Measurements from ENCODE around the gene MFN1. TPM values are rescaled to one million over a fixed set of nuclear protein-coding genes. Genes with fewer than 3 reads are reported as not detected.

MFN1 gene
- total RNA-seq, 2 experiments from 2014 or later, result 27.2 to 28.5 TPM

- Mint-ChIP-seq H3K27ac (peak within 1 kb of the TSS; percentile 92), H3K36me3 (peaks cover 9% of the 10 kb centered on the region), H3K9me3 (ENCODE audit: low read depth) (no peaks in the 10 kb centered on the region), H3K27me3 (peaks cover 12% of the 10 kb centered on the region), H3K4me1 (peaks cover 36% of the 10 kb centered on the region), H3K4me3 (peak within 1 kb of the TSS; percentile 88)
- CTCF ChIA-PET, result interaction anchor here (1.0 to 2.5 kb wide), 7 partner anchors 29 to 307 kb away, joined by 3 to 16 read pairs (median 4); partner anchors contain the start of genes ACTL6A and PIK3CA
- ATAC-seq (peak; percentile 83), DNase-seq (peak; percentile 87)
These were observed 25.0 kb upstream of the MFN1 start, which contains the start of gene ZNF639 for GRCh38 chr3:179322286-179323196. Gene ZNF639 (plus strand): TSS chr3:179323031. CDS start chr3:179328294, 5,263 bp downstream.

- CTCF ChIA-PET, result interaction anchor here (0.5 to 2.8 kb wide), 8 partner anchors 16 to 308 kb away, joined by 3 to 15 read pairs (median 3); partner anchors contain the start of gene PIK3CA
- peak overlapping the region; percentile 92 for H3K27ac Mint-ChIP-seq
- H3K4me1 Mint-ChIP-seq, result peaks cover 36% of the 10 kb centered on the region
- no peaks in the 10 kb centered on the region for H3K9me3 Mint-ChIP-seq (ENCODE audit: low read depth)
- peak; percentile 74 for DNase-seq
- peak overlapping the region; percentile 88 for H3K4me3 Mint-ChIP-seq
- H3K36me3 Mint-ChIP-seq, result peaks cover 9% of the 10 kb centered on the region
- peaks cover 8% of the 10 kb centered on the region for H3K27me3 Mint-ChIP-seq
- ATAC-seq, result peak; percentile 51
These were observed 24.1 kb upstream of the MFN1 start for GRCh38 chr3:179323197-179324110.

GRCh38 chr3:179324270-179324754 lies 23.2 kb upstream of the MFN1 start:
- peak overlapping the region; percentile 88 for H3K4me3 Mint-ChIP-seq
- H3K27ac Mint-ChIP-seq, result peak overlapping the region; percentile 92
- no peak for ATAC-seq
- CTCF ChIA-PET, result interaction anchor here (0.8 to 2.8 kb wide), 8 partner anchors 9 to 309 kb away, joined by 3 to 15 read pairs (median 4); partner anchors contain the start of genes ACTL6A and PIK3CA
- DNase-seq, result no peak
- H3K9me3 Mint-ChIP-seq (ENCODE audit: low read depth), result no peaks in the 10 kb centered on the region
- H3K4me1 Mint-ChIP-seq, result peaks cover 36% of the 10 kb centered on the region
- H3K36me3 Mint-ChIP-seq, result peaks cover 13% of the 10 kb centered on the region
- peaks cover 5% of the 10 kb centered on the region for H3K27me3 Mint-ChIP-seq

GRCh38 chr3:179330438-179330837 lies 17.1 kb upstream of the MFN1 start:
- Mint-ChIP-seq H3K36me3 (peaks cover 47% of the 10 kb centered on the region), H3K27me3 (no peaks in the 10 kb centered on the region), H3K9me3 (ENCODE audit: low read depth) (no peaks in the 10 kb centered on the region), H3K27ac (no peak overlapping the region), H3K4me1 (peaks cover 5% of the 10 kb centered on the region), H3K4me3 (no peak overlapping the region)
- DNase-seq (no peak), ATAC-seq (no peak)
- CTCF ChIA-PET, result interaction anchor here (1.1 kb wide), 1 partner anchor 182 kb away, joined by 3 read pairs; no protein-coding TSS in a partner anchor

- H3K9me3 Mint-ChIP-seq (ENCODE audit: low read depth), result no peaks in the 10 kb centered on the region
- no peak for ATAC-seq
- CTCF ChIA-PET, result no interaction called here
- no peak overlapping the region for H3K4me3 Mint-ChIP-seq
- H3K36me3 Mint-ChIP-seq, result peaks cover 56% of the 10 kb centered on the region
- no peak overlapping the region for H3K27ac Mint-ChIP-seq
- H3K27me3 Mint-ChIP-seq, result no peaks in the 10 kb centered on the region
- DNase-seq, result no peak
- no peaks in the 10 kb centered on the region for H3K4me1 Mint-ChIP-seq
These were observed 15.3 kb upstream of the MFN1 start for GRCh38 chr3:179332240-179332639.

- no peak for ATAC-seq
- Mint-ChIP-seq H3K4me1 (no peaks in the 10 kb centered on the region), H3K9me3 (ENCODE audit: low read depth) (no peaks in the 10 kb centered on the region), H3K4me3 (no peak overlapping the region), H3K27me3 (no peaks in the 10 kb centered on the region), H3K27ac (peak overlapping the region; percentile 19), H3K36me3 (peaks cover 60% of the 10 kb centered on the region)
- DNase-seq, result no peak
- CTCF ChIA-PET, result no interaction called here
These were observed 14.4 kb upstream of the MFN1 start for GRCh38 chr3:179333084-179333483.

GRCh38 chr3:179336345-179336929 lies 11.1 kb upstream of the MFN1 start:
- no peaks in the 10 kb centered on the region for H3K4me1 Mint-ChIP-seq
- H3K9me3 Mint-ChIP-seq (ENCODE audit: low read depth), result no peaks in the 10 kb centered on the region
- no peak overlapping the region for H3K27ac Mint-ChIP-seq
- no peaks in the 10 kb centered on the region for H3K27me3 Mint-ChIP-seq
- DNase-seq, result no peak
- H3K36me3 Mint-ChIP-seq, result peaks cover 46% of the 10 kb centered on the region
- CTCF ChIA-PET, result interaction anchor here (1.1 to 1.3 kb wide), 3 partner anchors 10 to 20 kb away, joined by 3 to 4 read pairs (median 3); no protein-coding TSS in a partner anchor
- no peak for ATAC-seq
- no peak overlapping the region for H3K4me3 Mint-ChIP-seq

- no peak for DNase-seq
- Mint-ChIP-seq H3K27ac (peak overlapping the region; percentile 90), H3K27me3 (no peaks in the 10 kb centered on the region), H3K36me3 (peaks cover 16% of the 10 kb centered on the region), H3K4me3 (peak overlapping the region; percentile 93), H3K4me1 (peaks cover 20% of the 10 kb centered on the region), H3K9me3 (ENCODE audit: low read depth) (no peaks in the 10 kb centered on the region)
- CTCF ChIA-PET, result interaction anchor here (1.0 to 1.1 kb wide), 2 partner anchors 28 to 208 kb away, joined by 3 read pairs; no protein-coding TSS in a partner anchor
- ATAC-seq, result no peak
These were observed 960 bp downstream of the MFN1 start for GRCh38 chr3:179348325-179349013.

GRCh38 chr3:179355996-179356395 lies 8.5 kb downstream of the MFN1 start:
- H3K27ac Mint-ChIP-seq, result no peak overlapping the region
- no peak for DNase-seq
- no peaks in the 10 kb centered on the region for H3K9me3 Mint-ChIP-seq (ENCODE audit: low read depth)
- peaks cover 6% of the 10 kb centered on the region for H3K4me1 Mint-ChIP-seq
- ATAC-seq, result no peak
- H3K27me3 Mint-ChIP-seq, result no peaks in the 10 kb centered on the region
- H3K36me3 Mint-ChIP-seq, result peaks cover 59% of the 10 kb centered on the region
- no peak overlapping the region for H3K4me3 Mint-ChIP-seq
- CTCF ChIA-PET, result interaction anchor here (1.3 kb wide), 1 partner anchor 25 kb away, joined by 3 read pairs; no protein-coding TSS in a partner anchor

GRCh38 chr3:179363332-179363731 lies 15.8 kb downstream of the MFN1 start:
- CTCF ChIA-PET, result interaction anchor here (1.6 kb wide), 1 partner anchor 28 kb away, joined by 3 read pairs; no protein-coding TSS in a partner anchor
- Mint-ChIP-seq H3K27ac (no peak overlapping the region), H3K4me3 (no peak overlapping the region), H3K27me3 (no peaks in the 10 kb centered on the region), H3K36me3 (peaks cover 37% of the 10 kb centered on the region), H3K9me3 (ENCODE audit: low read depth) (no peaks in the 10 kb centered on the region), H3K4me1 (no peaks in the 10 kb centered on the region)
- no peak for ATAC-seq
- no peak for DNase-seq

- CTCF ChIA-PET, result no interaction called here
- ATAC-seq, result no peak
- no peak for DNase-seq
- H3K4me3 Mint-ChIP-seq, result no peak overlapping the region
- no peaks in the 10 kb centered on the region for H3K9me3 Mint-ChIP-seq (ENCODE audit: low read depth)
- H3K4me1 Mint-ChIP-seq, result no peaks in the 10 kb centered on the region
- H3K36me3 Mint-ChIP-seq, result peaks cover 20% of the 10 kb centered on the region
- H3K27me3 Mint-ChIP-seq, result no peaks in the 10 kb centered on the region
- no peak overlapping the region for H3K27ac Mint-ChIP-seq
These were observed 22.1 kb downstream of the MFN1 start for GRCh38 chr3:179369621-179370020.

- no peak overlapping the region for H3K27ac Mint-ChIP-seq
- H3K4me1 Mint-ChIP-seq, result no peaks in the 10 kb centered on the region
- no peaks in the 10 kb centered on the region for H3K9me3 Mint-ChIP-seq (ENCODE audit: low read depth)
- DNase-seq (no peak), ATAC-seq (no peak)
- H3K27me3 Mint-ChIP-seq, result no peaks in the 10 kb centered on the region
- H3K36me3 Mint-ChIP-seq, result peaks cover 19% of the 10 kb centered on the region
- no peak overlapping the region for H3K4me3 Mint-ChIP-seq
- CTCF ChIA-PET, result interaction anchor here (1.3 kb wide), 1 partner anchor 189 kb away, joined by 5 read pairs; the partner anchor contains the start of gene ACTL6A
These were observed 26.4 kb downstream of the MFN1 start for GRCh38 chr3:179373938-179374337.

All from activated CD8-positive, alpha-beta memory T cell treated with anti-CD3 and anti-CD28 coated beads, Interleukin-2, amount 10 ng/mL, durations not matched to agents 7 days and 5 days (primary cell).